Astrocyte (in vitro differentiated cells and primary cell): Measurements from ENCODE around the gene ISL2. TPM values are rescaled to one million over a fixed set of nuclear protein-coding genes. Genes with fewer than 3 reads are reported as not detected.

Experiments
- DNase-seq: peaks from one replicate; pipeline ENCODE4 v3.0.0-alpha.2; 2010; ENCODE audit warnings: low read depth
- FAIRE-seq: peaks from 2 replicates; lab custom pipeline; 2011; peaks lifted over from hg19 to GRCh38; lab: Jason Lieb, UNC
- H2AFZ ChIP-seq: 2 replicates; pipeline ENCODE4 v1.6.0; 2012; ENCODE audit warnings: low read depth, low read length, inconsistent platforms
- H3K27ac ChIP-seq: 2 replicates; pipeline ENCODE4 v1.5.1; 2011; ENCODE audit warnings: low read depth, low read length, inconsistent platforms
- H3K27me3 ChIP-seq: 2 replicates; pipeline ENCODE4 v1.6.0; 2011; ENCODE audit warnings: low read length, inconsistent platforms; ENCODE audit not compliant: insufficient read depth
- H3K36me3 ChIP-seq: 2 replicates; pipeline ENCODE4 v1.5.1; 2011; ENCODE audit warnings: low read length, inconsistent platforms; ENCODE audit not compliant: insufficient read depth
- H3K4me1 ChIP-seq: 2 replicates; pipeline ENCODE4 v1.5.1; 2011; ENCODE audit warnings: low read length, inconsistent platforms; ENCODE audit not compliant: insufficient read depth
- H3K4me2 ChIP-seq: 2 replicates; pipeline ENCODE4 v1.6.0; 2012; ENCODE audit warnings: low read length, inconsistent platforms
- H3K4me3 ChIP-seq: 2 replicates; pipeline ENCODE4 v1.5.1; 2011; ENCODE audit warnings: low read depth, mild to moderate bottlenecking, low read length, inconsistent platforms; ENCODE audit not compliant: insufficient read depth
- H3K79me2 ChIP-seq: 2 replicates; pipeline ENCODE4 v1.6.0; 2012; ENCODE audit warnings: mild to moderate bottlenecking, low read length, inconsistent platforms; ENCODE audit not compliant: insufficient read depth
- H3K9ac ChIP-seq: 2 replicates; pipeline ENCODE4 v1.6.0; 2012; ENCODE audit warnings: mild to moderate bottlenecking, low read length, inconsistent platforms
- H3K9me3 ChIP-seq: 2 replicates; pipeline ENCODE4 v1.5.1; 2012; ENCODE audit warnings: low read depth, mild to moderate bottlenecking, low read length, inconsistent platforms; ENCODE audit not compliant: insufficient read depth
- H4K20me1 ChIP-seq: 2 replicates; pipeline ENCODE4 v1.6.0; 2012; ENCODE audit warnings: low read length, inconsistent platforms; ENCODE audit not compliant: insufficient read depth
- H3K27ac Mint-ChIP-seq: one replicate; pipeline ENCODE4 v1.8.0; 2021; ENCODE audit warnings: mild to moderate bottlenecking, mixed read lengths; ENCODE audit not compliant: unreplicated experiment
- H3K27me3 Mint-ChIP-seq: one replicate; pipeline ENCODE4 v1.8.0; 2021; ENCODE audit warnings: low read depth, mixed read lengths; ENCODE audit not compliant: unreplicated experiment
- H3K36me3 Mint-ChIP-seq: one replicate; pipeline ENCODE4 v1.8.0; 2021; ENCODE audit warnings: low read depth, mixed read lengths; ENCODE audit not compliant: unreplicated experiment
- H3K4me1 Mint-ChIP-seq: one replicate; pipeline ENCODE4 v1.8.0; 2021; ENCODE audit warnings: low read depth, mixed read lengths; ENCODE audit not compliant: unreplicated experiment
- H3K4me3 Mint-ChIP-seq: one replicate; pipeline ENCODE4 v1.8.0; 2021; ENCODE audit warnings: mild to moderate bottlenecking, moderate library complexity, mixed read lengths; ENCODE audit not compliant: unreplicated experiment
- H3K9me3 Mint-ChIP-seq: one replicate; pipeline ENCODE4 v1.8.0; 2021; ENCODE audit warnings: mild to moderate bottlenecking, mixed read lengths; ENCODE audit not compliant: unreplicated experiment
- EZH2 ChIP-seq: IDR thresholded peaks from 2 replicates; pipeline ENCODE4 v1.6.1; 2012; ENCODE audit warnings: mild to moderate bottlenecking, low read length, inconsistent platforms; ENCODE audit not compliant: insufficient read depth
- total RNA-seq: library from RNA; stranded (reverse); gene quantifications from 2 replicates; pipeline ENCODE4 v1.2.1, GENCODE V29; 2021
- TF ChIP-seq, protein P1 (sequence below): IDR thresholded peaks from 2 replicates; pipeline ENCODE4 v1.5.1; 2011; ENCODE audit warnings: low read depth, mild to moderate bottlenecking, inconsistent platforms, low read length, moderate library complexity; ENCODE audit not compliant: insufficient read depth

ISL2 gene
- total RNA-seq, 1 donor from 2014 or later, result 2.1 TPM

DNA sequence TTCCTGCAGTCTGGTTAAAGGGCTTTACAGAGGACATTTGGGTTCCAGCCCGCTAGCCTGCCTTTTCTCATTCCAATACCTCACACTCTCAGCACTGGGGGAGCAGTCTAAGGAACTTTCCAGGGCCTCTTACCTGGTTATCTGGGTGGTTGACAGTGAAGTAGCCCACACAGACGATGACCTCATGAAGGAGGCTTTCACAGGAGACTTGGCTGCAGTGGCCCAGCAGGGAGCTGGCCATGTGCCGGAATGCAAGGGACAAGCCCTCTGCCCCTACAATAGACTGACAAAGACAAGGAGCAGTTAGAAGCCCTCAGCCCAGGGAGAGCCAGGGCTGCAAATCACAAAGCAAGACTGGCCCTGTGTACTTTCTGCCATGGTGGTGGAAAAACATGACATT lies 39.5 kb downstream of the ISL2 start:
- no peak overlapping the region for H3K27ac Mint-ChIP-seq
- H3K9me3 Mint-ChIP-seq, result peaks cover 3% of the 10 kb centered on the region
- no peaks in the 10 kb centered on the region for H3K27me3 ChIP-seq
- FAIRE-seq (no peak), DNase-seq (no peak)
- no peaks in the 10 kb centered on the region for H3K79me2 ChIP-seq
- H2AFZ ChIP-seq, result no peak overlapping the region
- H3K36me3 ChIP-seq, result no peaks in the 10 kb centered on the region
- H3K4me2 ChIP-seq, result no peak overlapping the region
- no peaks in the 10 kb centered on the region for H3K27me3 Mint-ChIP-seq
- peaks cover 6% of the 10 kb centered on the region for H3K4me1 Mint-ChIP-seq
- no peak overlapping the region for H3K9ac ChIP-seq
- H3K36me3 Mint-ChIP-seq, result peaks cover 6% of the 10 kb centered on the region
- TF ChIP-seq, protein P1, sequence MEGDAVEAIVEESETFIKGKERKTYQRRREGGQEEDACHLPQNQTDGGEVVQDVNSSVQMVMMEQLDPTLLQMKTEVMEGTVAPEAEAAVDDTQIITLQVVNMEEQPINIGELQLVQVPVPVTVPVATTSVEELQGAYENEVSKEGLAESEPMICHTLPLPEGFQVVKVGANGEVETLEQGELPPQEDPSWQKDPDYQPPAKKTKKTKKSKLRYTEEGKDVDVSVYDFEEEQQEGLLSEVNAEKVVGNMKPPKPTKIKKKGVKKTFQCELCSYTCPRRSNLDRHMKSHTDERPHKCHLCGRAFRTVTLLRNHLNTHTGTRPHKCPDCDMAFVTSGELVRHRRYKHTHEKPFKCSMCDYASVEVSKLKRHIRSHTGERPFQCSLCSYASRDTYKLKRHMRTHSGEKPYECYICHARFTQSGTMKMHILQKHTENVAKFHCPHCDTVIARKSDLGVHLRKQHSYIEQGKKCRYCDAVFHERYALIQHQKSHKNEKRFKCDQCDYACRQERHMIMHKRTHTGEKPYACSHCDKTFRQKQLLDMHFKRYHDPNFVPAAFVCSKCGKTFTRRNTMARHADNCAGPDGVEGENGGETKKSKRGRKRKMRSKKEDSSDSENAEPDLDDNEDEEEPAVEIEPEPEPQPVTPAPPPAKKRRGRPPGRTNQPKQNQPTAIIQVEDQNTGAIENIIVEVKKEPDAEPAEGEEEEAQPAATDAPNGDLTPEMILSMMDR, result no peak
- TF ChIP-seq EZH2, result no peak
- no peak overlapping the region for H3K4me3 ChIP-seq
- no peaks in the 10 kb centered on the region for H3K9me3 ChIP-seq
- H4K20me1 ChIP-seq, result no peaks in the 10 kb centered on the region
- no peaks in the 10 kb centered on the region for H3K4me1 ChIP-seq
- H3K4me3 Mint-ChIP-seq, result no peak overlapping the region
- H3K27ac ChIP-seq, result no peak overlapping the region

DNA sequence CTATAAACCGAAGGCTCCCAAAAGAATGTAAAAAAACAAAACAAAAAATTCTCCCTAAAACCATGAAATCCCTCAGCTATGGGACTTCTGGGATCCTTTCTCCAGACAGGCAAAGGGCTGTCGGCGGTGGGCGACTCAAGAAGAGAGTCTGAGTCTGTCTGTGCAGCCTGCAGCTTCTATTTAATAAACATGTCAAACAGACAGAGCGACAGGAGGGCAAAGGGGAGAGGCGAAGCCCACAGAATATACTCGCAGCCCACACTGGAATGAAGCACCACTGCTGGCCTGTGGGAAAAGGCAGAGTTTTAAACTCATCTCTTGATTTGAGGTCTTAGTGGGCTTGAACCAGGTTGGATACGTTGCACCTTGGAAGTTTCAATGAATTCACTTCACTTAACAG lies 40.2 kb downstream of the ISL2 start:
- Histone ChIP-seq H3K9ac (no peak overlapping the region), H3K27me3 (no peaks in the 10 kb centered on the region), H4K20me1 (no peaks in the 10 kb centered on the region), H3K4me3 (no peak overlapping the region), H2AFZ (no peak overlapping the region), H3K36me3 (no peaks in the 10 kb centered on the region), H3K4me1 (no peaks in the 10 kb centered on the region), H3K79me2 (no peaks in the 10 kb centered on the region), H3K4me2 (no peak overlapping the region), H3K27ac (no peak overlapping the region), H3K9me3 (no peaks in the 10 kb centered on the region)
- no peak overlapping the region for H3K27ac Mint-ChIP-seq
- H3K36me3 Mint-ChIP-seq, result peaks cover 6% of the 10 kb centered on the region
- H3K27me3 Mint-ChIP-seq, result no peaks in the 10 kb centered on the region
- peaks cover 6% of the 10 kb centered on the region for H3K4me1 Mint-ChIP-seq
- no peak overlapping the region for H3K4me3 Mint-ChIP-seq
- DNase-seq (no peak), FAIRE-seq (no peak)
- H3K9me3 Mint-ChIP-seq, result peaks cover 3% of the 10 kb centered on the region
- TF ChIP-seq, protein P1, result no peak
- no peak for TF ChIP-seq EZH2

DNA sequence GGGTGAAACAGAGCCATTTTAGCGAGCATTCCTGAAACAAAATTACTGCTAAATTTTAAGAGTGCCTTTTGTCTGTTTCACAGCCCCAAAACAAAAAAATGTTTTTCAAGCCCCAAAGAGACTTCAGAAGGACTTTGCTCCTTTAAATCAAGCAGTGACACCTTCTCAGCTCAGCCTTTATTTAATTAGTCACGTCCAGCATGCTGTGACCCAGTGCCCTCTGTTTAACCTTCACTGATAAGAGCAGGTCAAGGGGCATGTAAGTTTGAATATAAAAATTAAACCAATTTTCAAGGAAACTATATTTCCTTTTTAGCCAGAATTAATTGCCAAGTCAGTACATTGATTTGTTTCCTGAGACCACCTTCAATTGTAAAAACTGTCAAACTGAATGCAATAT lies 40.6 kb downstream of the ISL2 start:
- H3K9ac ChIP-seq, result no peak overlapping the region
- DNase-seq (no peak), FAIRE-seq (no peak)
- no peak overlapping the region for H2AFZ ChIP-seq
- H3K4me2 ChIP-seq, result no peak overlapping the region
- Mint-ChIP-seq H3K27me3 (no peaks in the 10 kb centered on the region), H3K9me3 (peaks cover 1% of the 10 kb centered on the region), H3K4me3 (no peak overlapping the region), H3K4me1 (peaks cover 6% of the 10 kb centered on the region), H3K36me3 (peaks cover 4% of the 10 kb centered on the region), H3K27ac (no peak overlapping the region)
- no peaks in the 10 kb centered on the region for H3K36me3 ChIP-seq
- TF ChIP-seq, protein P1, result no peak
- TF ChIP-seq EZH2, result no peak
- H3K27me3 ChIP-seq, result no peaks in the 10 kb centered on the region
- H4K20me1 ChIP-seq, result no peaks in the 10 kb centered on the region
- no peak overlapping the region for H3K4me3 ChIP-seq
- no peaks in the 10 kb centered on the region for H3K79me2 ChIP-seq
- H3K27ac ChIP-seq, result no peak overlapping the region
- H3K4me1 ChIP-seq, result no peaks in the 10 kb centered on the region
- no peaks in the 10 kb centered on the region for H3K9me3 ChIP-seq
